Astrocyte (in vitro differentiated cells and primary cell): Measurements from ENCODE around the gene UNC80. TPM values are rescaled to one million over a fixed set of nuclear protein-coding genes. Genes with fewer than 3 reads are reported as not detected.

Source experiments
- DNase-seq: peaks from one replicate; pipeline ENCODE4 v3.0.0-alpha.2; 2010; ENCODE audit warnings: low read depth
- FAIRE-seq: peaks from 2 replicates; lab custom pipeline; 2011; peaks lifted over from hg19 to GRCh38; lab: Jason Lieb, UNC
- H2AFZ ChIP-seq: 2 replicates; pipeline ENCODE4 v1.6.0; 2012; ENCODE audit warnings: low read depth, low read length, inconsistent platforms
- H3K27ac ChIP-seq: 2 replicates; pipeline ENCODE4 v1.5.1; 2011; ENCODE audit warnings: low read depth, low read length, inconsistent platforms
- H3K27me3 ChIP-seq: 2 replicates; pipeline ENCODE4 v1.6.0; 2011; ENCODE audit warnings: low read length, inconsistent platforms; ENCODE audit not compliant: insufficient read depth
- H3K36me3 ChIP-seq: 2 replicates; pipeline ENCODE4 v1.5.1; 2011; ENCODE audit warnings: low read length, inconsistent platforms; ENCODE audit not compliant: insufficient read depth
- H3K4me1 ChIP-seq: 2 replicates; pipeline ENCODE4 v1.5.1; 2011; ENCODE audit warnings: low read length, inconsistent platforms; ENCODE audit not compliant: insufficient read depth
- H3K4me2 ChIP-seq: 2 replicates; pipeline ENCODE4 v1.6.0; 2012; ENCODE audit warnings: low read length, inconsistent platforms
- H3K4me3 ChIP-seq: 2 replicates; pipeline ENCODE4 v1.5.1; 2011; ENCODE audit warnings: low read depth, mild to moderate bottlenecking, low read length, inconsistent platforms; ENCODE audit not compliant: insufficient read depth
- H3K79me2 ChIP-seq: 2 replicates; pipeline ENCODE4 v1.6.0; 2012; ENCODE audit warnings: mild to moderate bottlenecking, low read length, inconsistent platforms; ENCODE audit not compliant: insufficient read depth
- H3K9ac ChIP-seq: 2 replicates; pipeline ENCODE4 v1.6.0; 2012; ENCODE audit warnings: mild to moderate bottlenecking, low read length, inconsistent platforms
- H3K9me3 ChIP-seq: 2 replicates; pipeline ENCODE4 v1.5.1; 2012; ENCODE audit warnings: low read depth, mild to moderate bottlenecking, low read length, inconsistent platforms; ENCODE audit not compliant: insufficient read depth
- H4K20me1 ChIP-seq: 2 replicates; pipeline ENCODE4 v1.6.0; 2012; ENCODE audit warnings: low read length, inconsistent platforms; ENCODE audit not compliant: insufficient read depth
- H3K27ac Mint-ChIP-seq: one replicate; pipeline ENCODE4 v1.8.0; 2021; ENCODE audit warnings: mild to moderate bottlenecking, mixed read lengths; ENCODE audit not compliant: unreplicated experiment
- H3K27me3 Mint-ChIP-seq: one replicate; pipeline ENCODE4 v1.8.0; 2021; ENCODE audit warnings: low read depth, mixed read lengths; ENCODE audit not compliant: unreplicated experiment
- H3K36me3 Mint-ChIP-seq: one replicate; pipeline ENCODE4 v1.8.0; 2021; ENCODE audit warnings: low read depth, mixed read lengths; ENCODE audit not compliant: unreplicated experiment
- H3K4me1 Mint-ChIP-seq: one replicate; pipeline ENCODE4 v1.8.0; 2021; ENCODE audit warnings: low read depth, mixed read lengths; ENCODE audit not compliant: unreplicated experiment
- H3K4me3 Mint-ChIP-seq: one replicate; pipeline ENCODE4 v1.8.0; 2021; ENCODE audit warnings: mild to moderate bottlenecking, moderate library complexity, mixed read lengths; ENCODE audit not compliant: unreplicated experiment
- H3K9me3 Mint-ChIP-seq: one replicate; pipeline ENCODE4 v1.8.0; 2021; ENCODE audit warnings: mild to moderate bottlenecking, mixed read lengths; ENCODE audit not compliant: unreplicated experiment
- EZH2 ChIP-seq: IDR thresholded peaks from 2 replicates; pipeline ENCODE4 v1.6.1; 2012; ENCODE audit warnings: mild to moderate bottlenecking, low read length, inconsistent platforms; ENCODE audit not compliant: insufficient read depth
- total RNA-seq: library from RNA; stranded (reverse); gene quantifications from 2 replicates; pipeline ENCODE4 v1.2.1, GENCODE V29; 2021
- TF ChIP-seq, protein P1 (sequence below): IDR thresholded peaks from 2 replicates; pipeline ENCODE4 v1.5.1; 2011; ENCODE audit warnings: low read depth, mild to moderate bottlenecking, inconsistent platforms, low read length, moderate library complexity; ENCODE audit not compliant: insufficient read depth

Gene UNC80
- total RNA-seq, 1 donor from 2014 or later: 0.27 TPM

- Histone ChIP-seq H3K9me3 (no peaks in the 10 kb centered on the region), H3K27me3 (no peaks in the 10 kb centered on the region), H3K4me2 (no peak overlapping the region), H3K4me3 (no peak overlapping the region), H2AFZ (no peak overlapping the region), H3K27ac (no peak overlapping the region), H3K9ac (no peak overlapping the region), H3K36me3 (no peaks in the 10 kb centered on the region), H4K20me1 (no peaks in the 10 kb centered on the region), H3K79me2 (no peaks in the 10 kb centered on the region), H3K4me1 (peaks cover 5% of the 10 kb centered on the region)
- FAIRE-seq (no peak), DNase-seq (no peak)
- TF ChIP-seq, protein P1, sequence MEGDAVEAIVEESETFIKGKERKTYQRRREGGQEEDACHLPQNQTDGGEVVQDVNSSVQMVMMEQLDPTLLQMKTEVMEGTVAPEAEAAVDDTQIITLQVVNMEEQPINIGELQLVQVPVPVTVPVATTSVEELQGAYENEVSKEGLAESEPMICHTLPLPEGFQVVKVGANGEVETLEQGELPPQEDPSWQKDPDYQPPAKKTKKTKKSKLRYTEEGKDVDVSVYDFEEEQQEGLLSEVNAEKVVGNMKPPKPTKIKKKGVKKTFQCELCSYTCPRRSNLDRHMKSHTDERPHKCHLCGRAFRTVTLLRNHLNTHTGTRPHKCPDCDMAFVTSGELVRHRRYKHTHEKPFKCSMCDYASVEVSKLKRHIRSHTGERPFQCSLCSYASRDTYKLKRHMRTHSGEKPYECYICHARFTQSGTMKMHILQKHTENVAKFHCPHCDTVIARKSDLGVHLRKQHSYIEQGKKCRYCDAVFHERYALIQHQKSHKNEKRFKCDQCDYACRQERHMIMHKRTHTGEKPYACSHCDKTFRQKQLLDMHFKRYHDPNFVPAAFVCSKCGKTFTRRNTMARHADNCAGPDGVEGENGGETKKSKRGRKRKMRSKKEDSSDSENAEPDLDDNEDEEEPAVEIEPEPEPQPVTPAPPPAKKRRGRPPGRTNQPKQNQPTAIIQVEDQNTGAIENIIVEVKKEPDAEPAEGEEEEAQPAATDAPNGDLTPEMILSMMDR: no peak
- TF ChIP-seq EZH2: no peak
- Mint-ChIP-seq H3K4me1 (peaks cover 4% of the 10 kb centered on the region), H3K36me3 (no peaks in the 10 kb centered on the region), H3K27me3 (no peaks in the 10 kb centered on the region), H3K4me3 (no peak overlapping the region), H3K9me3 (no peaks in the 10 kb centered on the region), H3K27ac (no peak overlapping the region)
Measured at GRCh38 chr2:209965723-209966122, 194.1 kb downstream of the UNC80 start.

GRCh38 chr2:209969692-209970091 is 198.1 kb downstream of the UNC80 start:
- Histone ChIP-seq H3K36me3 (no peaks in the 10 kb centered on the region), H2AFZ (no peak overlapping the region), H3K9me3 (no peaks in the 10 kb centered on the region), H3K4me3 (no peak overlapping the region), H3K27me3 (no peaks in the 10 kb centered on the region), H4K20me1 (no peaks in the 10 kb centered on the region), H3K79me2 (no peaks in the 10 kb centered on the region), H3K4me2 (no peak overlapping the region), H3K4me1 (no peaks in the 10 kb centered on the region), H3K27ac (no peak overlapping the region), H3K9ac (no peak overlapping the region)
- peaks cover 1% of the 10 kb centered on the region for H3K27me3 Mint-ChIP-seq
- no peak for FAIRE-seq
- DNase-seq: no peak
- no peaks in the 10 kb centered on the region for H3K36me3 Mint-ChIP-seq
- H3K9me3 Mint-ChIP-seq: no peaks in the 10 kb centered on the region
- H3K27ac Mint-ChIP-seq: no peak overlapping the region
- no peak overlapping the region for H3K4me3 Mint-ChIP-seq
- TF ChIP-seq, protein P1: no peak
- no peak for TF ChIP-seq EZH2
- H3K4me1 Mint-ChIP-seq: no peaks in the 10 kb centered on the region

GRCh38 chr2:209970271-209970670 is 198.6 kb downstream of the UNC80 start:
- Histone ChIP-seq H3K4me3 (no peak overlapping the region), H3K4me1 (no peaks in the 10 kb centered on the region), H3K27me3 (no peaks in the 10 kb centered on the region), H3K4me2 (no peak overlapping the region), H4K20me1 (no peaks in the 10 kb centered on the region), H3K27ac (no peak overlapping the region), H3K36me3 (no peaks in the 10 kb centered on the region), H3K9me3 (no peaks in the 10 kb centered on the region), H2AFZ (no peak overlapping the region), H3K79me2 (no peaks in the 10 kb centered on the region), H3K9ac (no peak overlapping the region)
- H3K4me3 Mint-ChIP-seq: no peak overlapping the region
- H3K4me1 Mint-ChIP-seq: no peaks in the 10 kb centered on the region
- no peak overlapping the region for H3K27ac Mint-ChIP-seq
- peaks cover 1% of the 10 kb centered on the region for H3K27me3 Mint-ChIP-seq
- TF ChIP-seq, protein P1: no peak
- no peak for TF ChIP-seq EZH2
- DNase-seq (no peak), FAIRE-seq (no peak)
- no peaks in the 10 kb centered on the region for H3K9me3 Mint-ChIP-seq
- no peaks in the 10 kb centered on the region for H3K36me3 Mint-ChIP-seq
